GM15510 (cell line): ENCODE data around the gene SLC1A4.

Experiments used
- POLR2A ChIP-seq: IDR thresholded peaks from 3 replicates; pipeline ENCODE4 v1.6.1; 2011; ENCODE audit warnings: borderline replicate concordance; ENCODE audit not compliant: insufficient read length; ENCODE audit errors: extremely low read depth

Gene SLC1A4

DNA sequence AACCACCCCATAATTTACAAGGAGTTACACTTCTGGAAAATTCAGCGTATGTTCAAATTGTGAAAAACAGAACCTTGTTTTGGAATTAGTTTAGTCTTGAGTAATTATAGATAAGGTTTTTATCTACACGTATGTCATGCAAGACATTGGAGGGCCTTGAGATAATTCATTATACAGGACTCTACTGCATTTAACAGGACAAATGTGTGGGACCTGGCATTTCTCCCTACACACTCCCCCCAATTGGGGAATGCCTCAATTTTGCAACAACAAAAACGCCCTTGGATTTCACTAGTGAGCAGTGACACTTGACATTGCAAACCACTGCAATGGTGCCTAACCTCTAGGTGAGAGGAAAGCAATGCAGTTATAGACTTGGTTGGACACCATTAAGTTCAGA, 11.4 kb downstream of the SLC1A4 start:
- no peak for TF ChIP-seq POLR2A

DNA sequence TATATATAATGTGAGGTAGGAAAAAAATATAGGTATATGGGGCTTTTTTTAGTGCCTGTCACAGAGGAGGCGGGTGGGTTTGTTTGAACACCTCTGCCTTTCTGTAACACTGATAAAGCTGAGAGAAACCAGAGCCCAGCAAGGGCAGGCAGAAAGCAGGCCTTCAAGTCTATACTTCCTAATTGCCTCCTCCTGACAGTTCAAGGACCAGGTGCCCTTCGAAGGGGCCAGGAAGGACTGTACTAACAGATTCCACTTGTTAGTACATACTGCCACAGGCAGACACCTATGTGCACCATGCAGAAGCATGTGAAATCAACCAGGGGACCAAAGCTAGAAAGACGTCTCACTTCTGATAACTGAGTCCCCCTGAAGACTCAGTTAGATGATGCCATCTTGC, 13.8 kb downstream of the SLC1A4 start:
- TF ChIP-seq POLR2A, result no peak

- TF ChIP-seq POLR2A, result no peak
Measured at GRCh38 chr2:65013776-65014175, 24.6 kb downstream of the SLC1A4 start.

DNA sequence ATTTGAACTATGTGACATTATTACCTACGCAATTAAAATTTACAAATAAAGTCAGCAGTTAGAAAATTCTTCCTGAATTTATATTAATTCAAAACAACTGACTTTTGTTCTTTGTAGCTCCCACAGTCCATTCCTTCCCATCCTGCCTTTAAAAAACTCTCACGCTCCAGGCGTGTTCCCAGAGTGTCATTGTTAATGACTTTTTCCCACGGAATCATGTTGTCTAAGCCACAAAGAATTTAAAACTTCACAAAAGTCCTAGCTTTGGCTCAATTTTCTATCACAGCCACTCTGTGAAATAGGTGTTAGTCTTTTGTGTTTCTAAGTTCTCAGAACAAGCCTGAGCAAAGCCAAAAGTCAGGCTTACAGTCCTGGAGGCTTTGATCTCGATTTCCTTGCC, 26.5 kb downstream of the SLC1A4 start:
- TF ChIP-seq POLR2A, result no peak

GRCh38 chr2:65016789-65017188, 27.6 kb downstream of the SLC1A4 start:
- TF ChIP-seq POLR2A, result no peak

DNA sequence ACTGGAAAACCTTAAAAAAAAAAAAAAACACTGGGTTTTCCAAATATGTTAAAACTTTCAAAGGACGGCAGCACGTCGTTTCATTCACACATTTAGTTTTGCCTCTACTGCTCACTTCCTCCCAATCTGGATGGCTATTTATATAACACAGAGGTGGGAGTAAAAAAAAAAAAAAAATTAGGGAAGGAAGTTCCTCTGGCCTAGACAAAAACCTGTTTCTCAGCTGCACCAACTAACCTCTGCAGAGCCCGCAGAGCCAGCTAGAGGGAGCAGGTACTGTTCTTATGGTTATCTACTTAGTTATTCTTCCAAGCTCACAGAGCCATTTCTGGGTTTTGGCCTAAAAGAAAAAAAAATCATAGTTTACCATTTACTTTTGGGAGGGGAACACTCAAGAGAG, 28.1 kb downstream of the SLC1A4 start:
- no peak for TF ChIP-seq POLR2A

GRCh38 chr2:65018141-65018582, 29.0 kb downstream of the SLC1A4 start:
- TF ChIP-seq POLR2A, result no peak

GRCh38 chr2:65019010-65019409, 29.8 kb downstream of the SLC1A4 start:
- TF ChIP-seq POLR2A, result no peak

DNA sequence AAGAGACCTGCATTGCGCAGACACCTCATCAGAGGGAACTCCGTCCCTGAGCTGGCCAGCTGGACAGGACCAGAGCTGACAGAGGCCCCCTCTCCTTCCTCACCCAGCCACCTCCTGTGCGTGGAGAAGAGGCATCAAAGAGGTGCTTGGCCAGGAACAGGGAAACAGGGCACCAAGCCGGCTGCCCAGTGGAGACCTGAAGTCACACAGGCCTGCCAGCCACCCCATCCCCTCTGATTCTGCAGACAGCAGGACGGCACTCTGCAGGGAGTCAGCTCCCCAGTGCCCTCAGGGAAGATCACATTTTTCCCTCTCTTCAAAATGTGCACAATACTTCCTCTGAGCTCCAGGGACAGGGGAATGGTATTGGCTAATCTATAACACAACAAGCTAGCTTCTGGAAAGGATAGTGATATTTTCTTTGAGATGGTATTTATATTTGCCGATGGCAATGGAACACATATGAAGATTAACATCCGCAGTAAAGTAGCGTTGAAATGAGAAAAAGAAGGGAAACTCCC, 30.5 kb downstream of the SLC1A4 start:
- TF ChIP-seq POLR2A, result no peak

GRCh38 chr2:65020943-65021528, 31.8 kb downstream of the SLC1A4 start:
- TF ChIP-seq POLR2A, result no peak

GRCh38 chr2:65021709-65022108, 32.5 kb downstream of the SLC1A4 start:
- TF ChIP-seq POLR2A, result no peak

DNA sequence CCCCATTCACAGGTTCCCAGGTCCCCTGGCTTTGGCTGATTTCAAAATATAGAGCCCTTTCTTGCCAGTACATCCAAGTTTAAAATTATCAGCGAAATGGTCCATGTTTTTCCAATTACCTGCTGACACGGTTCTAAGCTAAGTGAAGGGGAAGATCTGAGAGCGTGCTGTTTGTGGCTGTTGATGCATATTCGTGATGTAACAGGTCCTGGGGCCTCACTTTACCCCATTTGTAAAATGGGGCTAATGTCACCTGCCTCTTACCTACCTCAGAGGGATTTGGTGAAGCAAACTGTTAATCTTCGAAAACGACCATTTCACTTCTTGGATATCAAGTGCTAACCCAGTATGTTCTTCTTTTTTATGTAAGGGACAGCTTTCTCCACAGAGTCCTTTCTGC, 33.0 kb downstream of the SLC1A4 start:
- TF ChIP-seq POLR2A, result no peak

DNA sequence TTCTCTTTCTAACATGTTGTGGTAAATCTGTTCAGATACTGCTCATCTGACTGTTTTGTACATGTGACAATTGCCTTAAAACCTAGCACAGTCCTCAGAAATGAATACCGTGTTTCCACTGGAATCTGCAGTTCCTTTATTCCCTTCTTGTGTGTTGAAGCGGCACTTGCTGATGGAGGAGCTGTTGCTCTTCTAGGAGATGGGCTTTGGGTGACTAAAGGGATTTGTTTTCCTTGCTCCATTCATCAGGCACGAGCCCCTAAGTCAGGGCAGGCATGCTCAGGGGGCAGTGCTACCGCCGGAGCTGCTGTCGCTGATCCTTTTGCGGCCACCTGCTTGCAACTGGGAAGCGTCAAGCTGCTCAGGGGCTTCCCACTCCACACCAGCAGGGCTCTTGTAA, 34.5 kb downstream of the SLC1A4 start:
- no peak for TF ChIP-seq POLR2A

- no peak for TF ChIP-seq POLR2A
Measured at GRCh38 chr2:65024149-65024829, 35.1 kb downstream of the SLC1A4 start.

GRCh38 chr2:65025453-65026123, 36.4 kb downstream of the SLC1A4 start:
- TF ChIP-seq POLR2A, result no peak

DNA sequence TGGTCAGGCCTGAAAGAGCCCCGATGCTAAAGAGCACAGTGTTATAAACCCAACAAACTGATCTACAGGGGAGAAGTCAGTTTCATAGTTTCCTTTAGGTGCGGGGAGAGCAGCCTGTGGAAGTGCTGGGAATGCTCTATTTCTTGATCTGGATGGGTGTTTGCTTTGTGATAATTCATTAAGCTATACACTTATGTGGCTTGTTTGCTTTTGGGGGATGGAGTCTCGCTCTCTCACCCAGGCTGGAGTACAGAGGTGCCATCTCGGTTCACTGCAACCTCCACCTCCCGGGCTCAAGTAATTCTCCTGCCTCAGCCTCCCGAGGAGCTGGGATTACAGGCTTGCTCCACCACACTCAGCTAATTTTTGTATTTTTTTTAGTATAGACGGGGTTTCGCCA, 37.0 kb downstream of the SLC1A4 start:
- TF ChIP-seq POLR2A, result no peak
